Hematopoietic multipotent progenitor cell treated with erythropoietin and hydrocortisone succinate and interleukin-3 and kit ligand, for 6 days (in vitro differentiated cells): Measurements from ENCODE around the gene ZNF195.
"Not testable (repeated sequence)": the region's sequence is repeated elsewhere in the genome, so short reads cannot be mapped to it uniquely, and the experiment has no call there.

Source experiments
- DNase-seq: peaks from one replicate; pipeline ENCODE4 v3.0.0-alpha.2; 2015

ZNF195 gene

DNA sequence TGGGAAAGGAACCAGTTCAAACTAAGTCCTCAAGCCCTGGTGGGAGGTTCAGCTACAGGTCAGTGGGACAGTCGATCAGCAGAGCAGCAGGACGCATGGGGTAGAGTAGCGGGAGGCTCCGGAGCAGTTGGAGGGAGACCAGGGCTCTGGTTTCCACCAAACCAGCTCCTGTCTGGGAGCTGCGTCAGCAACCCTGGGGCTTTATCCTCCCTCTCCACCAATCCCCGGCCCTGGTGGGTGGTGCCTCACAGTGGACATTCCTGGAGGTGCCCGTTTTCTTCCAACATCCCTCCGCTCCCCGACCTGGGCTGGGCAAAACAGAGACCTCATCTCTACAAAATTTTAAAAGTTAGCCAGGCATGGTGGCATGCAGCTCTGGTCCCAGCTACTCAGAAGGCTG is 32.4 kb downstream of the ZNF195 start:
- no peak for DNase-seq

DNA sequence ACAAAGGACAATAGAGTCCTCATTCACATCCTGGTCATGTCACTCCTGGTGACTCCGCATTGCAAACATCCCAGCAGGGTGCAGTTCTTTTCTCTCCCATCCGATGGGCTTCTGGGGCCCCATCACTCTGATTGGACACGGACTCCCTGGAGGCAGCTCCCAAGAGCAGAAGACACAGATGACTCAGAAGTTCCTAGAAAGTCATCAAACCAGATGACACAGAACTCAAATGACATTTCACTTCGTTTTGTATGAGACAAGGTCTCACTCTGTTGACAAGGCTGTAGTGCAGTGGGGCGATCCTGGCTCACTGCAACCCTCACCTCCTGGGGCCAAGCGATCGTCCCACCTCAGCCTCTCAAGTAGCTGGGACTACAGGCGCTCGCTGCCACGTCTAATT is 33.2 kb downstream of the ZNF195 start:
- no peak for DNase-seq

DNA sequence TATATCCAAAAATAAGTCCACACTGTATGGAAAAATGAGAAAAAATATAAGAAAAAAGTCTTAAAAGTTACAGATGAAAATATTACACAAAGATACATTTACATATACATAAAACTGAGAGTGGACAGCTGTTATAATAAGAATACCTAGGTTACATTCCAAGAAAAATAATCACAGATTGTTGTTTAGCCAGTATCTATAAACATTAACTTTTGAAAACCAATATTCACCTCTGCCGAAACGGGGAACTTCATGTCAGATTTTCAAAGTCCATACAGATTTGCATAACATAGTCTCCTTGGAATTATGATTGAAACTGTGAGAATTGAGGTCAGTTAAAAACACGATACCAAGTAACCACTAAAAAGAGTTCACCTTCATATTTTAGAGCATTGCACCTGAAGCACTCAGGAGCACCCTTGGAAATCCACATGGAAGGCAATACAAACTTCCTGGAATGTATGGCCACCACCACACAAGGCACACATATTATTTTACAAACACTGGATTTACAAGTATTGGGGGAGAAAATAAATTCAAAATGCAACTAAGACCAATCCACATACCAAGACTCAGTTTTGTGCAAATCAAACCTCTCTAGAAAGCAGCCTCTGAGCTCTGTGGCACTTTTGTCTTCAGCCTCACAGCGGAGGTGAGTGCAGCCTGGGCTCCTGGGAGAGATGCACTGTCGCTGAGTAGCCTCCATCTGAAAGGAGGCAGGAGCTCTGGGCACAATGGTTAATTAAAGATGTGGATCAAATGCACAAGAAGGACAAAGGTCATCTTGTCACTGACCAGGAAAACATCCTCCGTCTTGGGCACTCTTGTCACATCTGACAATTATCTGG is 34.4 kb downstream of the ZNF195 start:
- no peak for DNase-seq

DNA sequence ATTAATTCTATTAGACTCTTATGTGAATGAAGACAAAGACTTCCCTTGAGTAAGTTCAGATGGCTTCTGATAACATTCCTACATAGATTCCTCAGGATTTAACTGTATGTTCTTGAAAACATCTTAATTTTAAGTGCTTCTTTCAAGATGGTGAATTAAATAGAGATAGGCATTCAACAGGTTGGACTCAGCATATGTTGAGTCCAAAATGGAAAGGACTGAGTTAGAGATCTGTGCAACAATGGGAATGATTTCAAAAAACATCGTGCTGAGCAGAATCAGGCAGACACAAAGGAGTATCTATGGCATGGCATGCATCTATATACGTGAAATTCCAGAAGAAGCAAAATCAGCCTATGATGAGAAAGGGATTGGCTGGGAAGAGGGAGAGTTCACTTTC is 36.2 kb downstream of the ZNF195 start:
- DNase-seq: no peak

DNA sequence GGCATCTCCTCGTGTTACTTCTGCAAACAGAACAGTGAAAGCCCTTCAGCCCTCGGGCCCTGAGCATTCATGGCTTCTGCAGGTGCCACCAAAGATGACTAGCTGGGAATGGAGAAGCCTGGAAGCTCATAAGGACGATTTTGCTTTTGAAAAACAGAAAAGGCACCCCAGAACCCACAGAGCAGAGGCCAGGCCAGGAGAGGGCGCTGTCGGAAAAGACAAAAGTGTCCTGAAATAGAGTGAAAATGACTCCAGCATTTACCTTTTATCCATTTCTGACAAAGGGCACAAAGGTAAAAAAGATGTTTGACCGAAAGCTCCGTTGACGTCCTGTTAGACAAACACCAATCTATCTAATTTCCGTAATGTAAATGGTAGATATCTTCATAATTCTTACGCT is 37.6 kb downstream of the ZNF195 start:
- DNase-seq: peak; percentile 78

DNA sequence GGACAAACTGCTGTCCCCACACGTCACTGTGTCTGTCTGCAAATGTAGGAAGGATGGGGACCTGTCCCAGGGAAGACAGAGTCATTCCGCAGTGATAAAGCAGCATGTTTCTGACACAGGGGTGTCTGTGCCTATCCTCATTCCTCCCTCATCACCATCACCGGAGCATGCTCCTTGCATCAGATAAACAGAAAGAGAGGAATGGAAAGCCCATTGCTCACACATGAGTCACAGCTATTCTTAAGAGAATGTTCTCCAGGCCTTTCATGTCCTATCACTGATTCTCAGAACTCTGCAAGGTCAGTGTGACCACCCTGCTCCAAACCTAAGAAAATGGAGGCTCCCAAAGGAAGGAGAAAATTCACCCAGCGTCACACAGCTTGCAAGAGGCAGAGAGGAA is 38.9 kb downstream of the ZNF195 start:
- DNase-seq: no peak

DNA sequence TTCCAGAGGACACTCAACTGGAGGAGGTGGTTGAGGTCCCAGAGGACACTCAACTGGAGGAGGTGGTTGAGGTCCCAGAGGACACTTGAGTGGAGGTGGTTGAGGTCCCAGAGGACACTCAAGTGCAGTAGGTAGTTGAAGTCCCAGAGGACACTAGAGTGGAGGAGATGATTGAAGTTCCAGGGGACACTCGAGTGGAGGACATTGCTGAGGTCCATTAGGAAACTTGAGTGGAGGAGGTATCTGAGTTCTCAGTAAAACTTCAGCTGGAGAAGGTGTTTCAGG is 39.7 kb downstream of the ZNF195 start:
- no peak for DNase-seq

DNA sequence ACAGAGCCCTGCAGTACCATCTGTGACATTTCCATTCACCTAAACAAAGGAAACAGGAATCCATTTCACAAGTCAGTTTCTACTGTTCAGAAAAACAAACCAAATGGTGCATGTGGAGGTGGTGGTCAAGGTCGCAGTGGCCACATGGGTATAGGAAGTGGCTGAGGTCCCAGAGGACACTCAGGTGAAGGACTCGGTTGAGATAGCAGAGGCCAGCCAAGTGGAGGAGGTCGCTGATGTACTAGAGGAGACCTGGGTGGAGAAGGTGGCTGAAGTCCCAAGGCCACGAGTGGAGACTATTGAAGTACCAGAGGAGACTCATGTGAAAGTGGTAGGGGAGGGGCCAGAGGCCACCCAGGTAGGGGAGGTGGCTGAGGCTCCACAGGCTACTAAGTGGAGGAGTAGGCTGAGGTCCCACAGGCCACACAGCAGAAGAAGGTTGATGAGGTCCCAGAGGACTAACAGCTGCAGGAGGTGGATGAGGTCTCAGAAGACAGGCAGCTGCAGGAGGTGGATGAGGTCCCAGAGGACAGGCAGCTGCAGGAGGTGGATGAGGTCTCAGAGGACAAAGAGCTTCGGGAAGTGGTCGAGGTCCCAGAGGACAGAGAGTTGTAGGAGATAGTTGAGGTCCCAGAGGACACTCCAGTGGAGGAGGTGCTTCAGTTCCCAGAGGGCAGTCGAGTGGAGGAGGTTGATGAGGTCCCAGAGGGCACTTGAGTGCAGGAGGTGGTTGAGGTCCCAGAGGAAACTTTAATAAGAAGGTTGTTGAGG is 40.2 kb downstream of the ZNF195 start:
- no peak for DNase-seq

DNA sequence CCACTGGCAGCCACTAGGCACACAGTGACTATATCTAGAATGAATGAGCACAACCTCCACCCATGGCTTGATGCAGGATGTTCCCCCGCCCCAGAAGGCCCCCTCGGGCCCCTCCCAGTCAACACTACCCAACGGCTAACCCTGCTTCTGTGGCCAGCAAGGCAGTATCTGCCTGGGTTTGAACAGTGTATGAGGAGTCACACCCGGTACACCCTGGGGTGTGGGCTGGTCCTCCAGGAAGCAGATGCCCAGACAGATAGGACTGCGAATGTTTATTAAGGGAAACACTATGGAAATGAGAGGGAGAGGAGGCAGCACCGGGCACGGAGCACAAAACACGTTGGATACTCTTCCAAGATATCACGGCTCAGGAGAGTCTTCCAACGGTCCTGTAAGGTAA is 42.5 kb downstream of the ZNF195 start:
- DNase-seq: not testable (repeated sequence)

DNA sequence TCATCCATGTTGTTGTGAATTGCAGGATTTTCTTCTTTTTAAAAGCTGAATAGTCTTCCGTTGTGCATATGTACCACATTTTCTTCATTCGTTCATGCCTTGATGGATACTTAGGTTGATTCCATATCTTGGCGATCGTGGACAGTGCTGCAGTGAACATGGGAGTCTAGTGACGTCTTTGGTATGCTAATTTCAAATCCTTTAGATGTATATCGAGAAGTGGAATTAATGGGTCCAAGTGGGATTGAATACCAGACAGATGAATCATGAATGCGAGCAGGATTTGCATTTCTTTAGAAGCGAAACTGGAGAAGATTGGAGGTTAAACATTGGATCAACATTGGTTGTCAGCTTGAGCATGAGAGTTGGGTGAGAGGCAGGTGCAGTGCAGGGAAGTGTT is 45.8 kb downstream of the ZNF195 start:
- DNase-seq: not testable (repeated sequence)

DNA sequence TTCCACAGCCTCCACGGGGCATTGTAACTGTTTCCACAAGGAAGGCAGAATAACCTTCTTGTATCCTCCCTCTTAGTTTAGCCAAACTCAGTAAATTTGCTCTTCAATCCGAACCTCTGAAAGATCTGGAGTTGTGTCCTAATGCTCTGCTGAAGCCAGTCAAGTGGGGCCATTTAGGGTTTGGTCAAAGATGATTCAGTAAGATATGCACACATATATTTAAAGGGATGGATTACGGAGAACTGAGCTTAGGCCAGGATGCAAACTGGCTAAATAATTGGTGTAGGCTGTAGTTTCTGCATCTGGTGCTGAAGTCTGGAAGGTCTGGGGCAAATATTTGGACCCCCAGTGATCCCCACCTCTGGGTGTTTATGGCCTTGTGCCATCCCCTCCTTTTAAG is 47.9 kb downstream of the ZNF195 start:
- DNase-seq: not testable (repeated sequence)

DNA sequence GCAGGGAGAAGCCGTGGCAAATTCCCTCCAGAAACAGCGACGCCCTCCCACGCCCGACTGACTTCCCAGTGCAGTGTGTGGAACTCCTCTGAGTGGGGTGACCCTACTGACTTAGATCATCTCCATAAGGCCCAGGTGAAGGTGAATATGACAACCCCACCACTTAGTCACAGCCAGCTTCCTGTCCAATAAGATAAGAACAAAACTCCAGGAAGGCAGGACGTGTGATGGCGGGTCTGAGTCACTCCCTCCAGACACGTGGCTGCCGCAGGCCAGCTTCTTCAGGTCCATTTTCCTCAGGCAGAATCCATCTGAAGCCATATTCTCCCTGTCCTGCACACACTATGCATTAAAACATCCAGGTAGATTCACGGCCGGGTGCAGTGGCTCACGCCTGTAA is 48.9 kb downstream of the ZNF195 start:
- not testable (repeated sequence) for DNase-seq

DNA sequence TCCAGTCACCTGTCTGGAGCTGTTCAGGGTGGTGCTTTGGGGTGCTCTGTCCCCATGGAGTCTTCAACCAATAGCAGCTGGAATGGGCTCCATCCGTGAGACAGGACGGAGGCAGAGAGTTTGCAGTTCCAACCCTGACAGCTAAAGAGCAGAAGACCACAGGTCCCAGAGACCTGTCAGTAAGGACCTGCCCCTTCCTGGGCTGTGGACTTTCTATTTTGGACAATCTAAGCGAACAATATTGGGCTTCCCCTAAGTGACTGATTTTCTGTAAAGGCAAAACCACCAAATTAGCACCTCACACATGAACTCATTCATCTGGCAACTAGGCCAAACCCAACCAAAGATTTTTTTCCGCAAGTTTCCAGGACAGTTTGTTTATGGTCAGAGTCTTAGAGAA is 50.4 kb downstream of the ZNF195 start:
- not testable (repeated sequence) for DNase-seq

DNA sequence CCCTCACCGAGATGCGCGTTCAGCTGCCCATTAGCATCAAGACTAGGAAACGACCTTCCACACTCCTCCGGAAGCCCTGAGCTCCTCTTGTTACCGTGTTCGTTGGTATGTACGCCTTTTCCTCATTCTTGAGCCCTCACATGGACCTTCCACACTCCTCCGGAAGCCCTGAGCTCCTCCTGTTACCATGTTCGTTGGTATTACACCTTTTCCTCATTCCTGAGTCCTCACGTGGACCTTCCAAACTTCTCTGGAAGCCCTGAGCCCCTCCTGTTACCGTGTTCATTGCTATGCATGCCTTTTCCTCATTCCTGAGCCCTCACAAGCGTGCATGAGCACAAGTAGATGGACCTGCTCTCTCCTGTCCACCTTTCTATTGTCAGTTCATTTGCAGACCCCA is 52.5 kb downstream of the ZNF195 start:
- not testable (repeated sequence) for DNase-seq

DNA sequence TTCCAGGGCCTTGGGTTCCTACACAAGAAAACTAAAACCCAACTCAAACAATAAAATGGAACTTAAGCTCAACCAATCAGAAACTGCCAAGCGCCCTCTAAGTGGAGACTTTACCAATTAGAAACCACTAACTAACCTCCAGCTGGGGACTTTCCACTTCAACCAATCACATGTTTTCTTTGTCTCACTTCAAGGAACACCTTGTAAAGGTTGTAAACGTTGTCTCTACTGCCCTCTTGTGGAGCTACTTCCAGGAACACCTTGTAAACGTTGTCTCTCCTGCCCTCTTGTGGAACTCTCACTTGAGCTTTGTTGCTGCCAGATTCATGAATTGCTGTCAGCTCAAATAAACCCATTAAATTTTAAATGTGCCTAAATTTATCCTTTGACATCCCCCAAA is 54.2 kb downstream of the ZNF195 start:
- not testable (repeated sequence) for DNase-seq
